Measurements from ENCODE around the gene ETV3L. TPM values are rescaled to one million over a fixed set of nuclear protein-coding genes. Genes with fewer than 3 reads are reported as not detected.

ETV3L gene
- under 0.01 TPM for total RNA-seq

DNA sequence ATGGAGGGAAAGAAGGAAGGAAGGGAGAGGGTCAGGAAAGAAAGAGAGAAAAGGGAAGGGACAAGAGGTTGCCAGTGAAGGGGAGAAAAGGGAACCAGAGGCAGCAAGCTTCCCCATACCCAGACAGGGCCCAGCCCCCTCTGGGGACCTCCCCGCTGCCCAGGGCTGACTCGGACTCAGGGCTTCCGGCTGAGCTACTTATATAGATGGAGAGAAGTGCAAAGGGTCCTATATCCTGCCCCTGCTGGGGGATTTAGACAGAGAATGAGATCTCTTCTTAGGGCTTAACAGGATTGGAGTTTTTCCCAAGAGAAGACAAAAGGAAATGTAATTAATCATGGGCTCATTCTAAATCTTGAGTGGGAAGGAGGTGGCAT, at the start of gene ETV3L:
TSS of gene ETV3L (minus strand) at position 176 of the 377 bp plus-strand sequence. CDS start 285 bp downstream, outside the sequence.
- FAIRE-seq: no peak
- DNase-seq (ENCODE audit: low spot score in 2 of 2): no peak

GRCh38 chr1:157147906-157148700, 48.5 kb upstream of the ETV3L start:
- DNase-seq (ENCODE audit: low spot score in 2 of 2) (no peak), FAIRE-seq (no peak)

GRCh38 chr1:157147037-157147436, 47.4 kb upstream of the ETV3L start:
- FAIRE-seq: no peak
- no peak for DNase-seq (ENCODE audit: low spot score in 2 of 2)

DNA sequence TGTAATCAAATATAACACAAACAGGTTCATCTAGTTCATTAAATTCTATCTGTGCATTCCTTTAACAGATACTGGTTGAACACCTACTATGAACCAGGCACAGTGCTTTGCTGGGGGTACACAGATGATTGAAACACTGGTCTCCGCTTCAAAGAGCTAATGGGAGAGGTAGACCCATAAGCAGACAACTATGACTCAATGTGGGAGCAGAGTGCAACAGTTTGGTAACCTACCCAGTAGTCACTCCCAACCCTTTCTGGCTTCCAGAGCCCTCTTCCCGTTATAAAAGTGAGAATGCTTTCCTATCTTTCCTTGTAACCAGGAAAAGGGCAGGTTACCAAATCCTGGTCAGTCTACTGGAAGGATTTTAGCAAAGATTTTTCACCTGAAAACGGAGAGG, 46.6 kb upstream of the ETV3L start:
- FAIRE-seq: no peak
- no peak for DNase-seq (ENCODE audit: low spot score in 2 of 2)

DNA sequence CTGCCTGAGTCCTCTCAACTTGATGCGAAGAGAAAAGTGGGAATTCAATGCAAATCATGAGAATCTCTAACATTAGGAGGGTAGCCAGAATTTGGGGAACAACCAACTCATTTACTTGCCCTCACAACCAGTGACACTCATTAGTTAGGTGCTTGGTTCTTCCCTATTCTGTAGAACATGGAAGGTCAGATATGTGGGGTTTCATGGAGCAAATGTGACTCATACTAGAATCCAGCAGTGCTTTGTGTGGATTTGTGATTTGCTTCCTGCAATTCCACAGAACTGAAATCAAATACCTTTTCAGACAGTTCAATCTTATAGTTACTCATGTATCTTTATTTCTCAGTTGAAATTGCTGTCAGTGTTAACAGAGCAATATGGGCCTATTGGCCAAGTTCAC, 45.5 kb upstream of the ETV3L start:
- FAIRE-seq: no peak

GRCh38 chr1:157144509-157144908, 44.9 kb upstream of the ETV3L start:
- DNase-seq (ENCODE audit: low spot score in 2 of 2) (no peak), FAIRE-seq (no peak)

More for the DNA sequence above, 45.5 kb upstream of the ETV3L start:
- no peak for DNase-seq (ENCODE audit: low spot score in 2 of 2)

DNA sequence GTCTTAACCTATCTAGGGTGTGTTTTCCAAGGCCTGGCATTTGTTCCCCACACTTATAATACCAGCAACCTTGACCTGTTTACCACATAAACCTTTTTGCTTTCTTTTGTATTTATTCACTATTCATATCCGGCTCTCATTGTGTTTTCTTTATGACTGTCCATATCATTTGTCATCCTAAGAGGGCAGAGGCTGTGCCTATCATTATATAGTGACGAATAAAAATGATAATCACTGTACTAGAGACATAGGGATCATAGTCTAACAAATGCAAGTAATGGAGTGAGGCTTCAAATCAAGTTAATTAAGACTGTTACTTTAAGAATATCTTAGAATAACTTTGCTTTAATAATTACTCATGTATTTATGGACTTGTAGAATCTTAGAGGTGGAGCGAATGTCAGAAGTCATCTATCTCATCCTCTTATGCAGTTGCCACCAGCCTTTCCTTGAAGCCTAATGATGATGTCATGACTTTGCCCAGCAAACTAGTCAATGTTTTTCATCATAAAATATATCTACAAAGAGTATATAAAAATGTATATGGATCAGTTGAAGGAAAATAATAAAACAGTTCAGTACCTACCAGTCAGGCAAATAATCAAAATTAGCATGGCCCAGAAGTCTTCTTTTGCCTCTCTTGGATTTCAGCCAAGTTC, 43.3 kb upstream of the ETV3L start:
- DNase-seq (ENCODE audit: low spot score in 2 of 2) (no peak), FAIRE-seq (no peak)

DNA sequence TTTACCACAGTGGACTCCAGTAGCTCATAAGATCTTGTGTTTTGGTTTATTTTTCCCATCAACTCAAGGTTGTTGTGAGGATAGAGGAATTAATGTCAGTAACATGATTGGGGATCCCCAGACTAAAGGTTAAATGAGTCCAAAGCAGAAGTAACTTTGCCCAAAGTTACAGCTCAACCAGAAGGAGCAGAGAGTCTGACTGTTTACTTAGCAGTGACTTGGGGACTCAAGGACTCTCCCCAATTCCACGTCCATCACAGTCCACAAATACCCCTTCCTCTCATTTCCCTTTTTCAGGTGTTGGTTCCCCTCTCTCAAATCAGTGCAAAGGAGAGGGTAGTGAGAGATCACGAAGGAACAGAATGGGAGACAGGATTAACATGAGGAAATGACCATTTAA, 42.6 kb upstream of the ETV3L start:
- DNase-seq (ENCODE audit: low spot score in 2 of 2) (no peak), FAIRE-seq (no peak)

DNA sequence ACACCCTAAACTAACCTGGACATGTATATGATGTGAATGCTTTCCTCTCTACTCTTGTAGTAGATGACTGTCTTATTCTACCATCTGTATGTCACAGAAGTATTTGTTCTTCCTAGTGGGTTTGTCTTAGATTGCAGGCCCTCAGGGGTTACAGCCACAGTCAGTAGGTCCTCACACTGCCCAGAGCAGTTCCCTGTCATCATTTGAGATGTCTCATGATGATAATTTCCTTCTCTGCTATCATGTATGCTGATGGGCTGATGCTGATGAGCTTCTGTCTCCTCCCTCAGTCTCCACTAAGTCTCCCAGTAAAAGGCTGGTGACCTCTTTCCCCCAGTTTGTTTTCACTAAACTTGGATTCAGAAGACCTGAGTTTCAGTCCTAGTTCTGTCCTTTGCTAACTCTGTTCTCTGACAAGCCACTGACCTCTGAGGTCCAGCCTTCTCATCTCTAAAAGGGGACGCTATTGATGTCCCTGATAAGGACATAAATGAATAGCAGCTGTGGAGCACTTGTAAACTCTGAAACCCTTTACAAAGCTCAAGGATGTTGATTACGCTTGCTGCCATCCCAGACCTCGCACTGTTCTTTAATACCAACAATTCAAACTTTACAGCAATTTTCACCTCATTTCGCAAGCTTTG, 41.7 kb upstream of the ETV3L start:
- DNase-seq (ENCODE audit: low spot score in 2 of 2): no peak
- FAIRE-seq: no peak

DNA sequence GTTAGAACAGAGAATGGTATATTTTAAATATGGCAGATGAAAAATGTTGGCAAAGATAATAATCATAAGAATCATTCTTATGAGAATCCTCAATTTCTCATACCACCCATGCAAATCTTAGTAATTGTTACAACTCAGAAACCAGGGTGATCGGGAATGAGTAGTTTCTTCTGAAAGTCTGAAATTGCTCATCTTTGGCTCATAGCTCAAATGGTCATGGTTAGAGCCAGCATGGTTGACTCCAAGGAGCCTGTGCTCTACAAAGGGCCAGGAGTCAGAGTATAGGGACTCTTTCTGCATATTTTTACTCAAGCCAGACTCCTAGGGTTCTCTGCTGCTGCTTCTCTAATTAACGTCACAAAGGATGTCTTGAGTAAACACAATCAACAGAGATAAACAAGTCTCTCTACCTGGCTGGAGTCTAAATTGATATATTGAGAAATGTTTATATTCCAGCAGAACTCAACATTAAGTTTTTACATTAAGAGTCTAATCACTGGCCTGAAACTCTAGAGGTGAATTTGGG, 40.5 kb upstream of the ETV3L start:
- no peak for DNase-seq (ENCODE audit: low spot score in 2 of 2)
- FAIRE-seq: no peak

- DNase-seq (ENCODE audit: low spot score in 2 of 2) (no peak), FAIRE-seq (no peak)
These were observed 39.6 kb upstream of the ETV3L start for GRCh38 chr1:157139052-157139715.

GRCh38 chr1:157138220-157139051, 38.8 kb upstream of the ETV3L start, which contains the start of gene ETV3:
ETV3 (minus strand) TSS chr1:157138395; CDS start chr1:157136352, 2,043 bp downstream.
- DNase-seq (ENCODE audit: low spot score in 2 of 2): peak; percentile 92 to 93
- no peak for FAIRE-seq

DNA sequence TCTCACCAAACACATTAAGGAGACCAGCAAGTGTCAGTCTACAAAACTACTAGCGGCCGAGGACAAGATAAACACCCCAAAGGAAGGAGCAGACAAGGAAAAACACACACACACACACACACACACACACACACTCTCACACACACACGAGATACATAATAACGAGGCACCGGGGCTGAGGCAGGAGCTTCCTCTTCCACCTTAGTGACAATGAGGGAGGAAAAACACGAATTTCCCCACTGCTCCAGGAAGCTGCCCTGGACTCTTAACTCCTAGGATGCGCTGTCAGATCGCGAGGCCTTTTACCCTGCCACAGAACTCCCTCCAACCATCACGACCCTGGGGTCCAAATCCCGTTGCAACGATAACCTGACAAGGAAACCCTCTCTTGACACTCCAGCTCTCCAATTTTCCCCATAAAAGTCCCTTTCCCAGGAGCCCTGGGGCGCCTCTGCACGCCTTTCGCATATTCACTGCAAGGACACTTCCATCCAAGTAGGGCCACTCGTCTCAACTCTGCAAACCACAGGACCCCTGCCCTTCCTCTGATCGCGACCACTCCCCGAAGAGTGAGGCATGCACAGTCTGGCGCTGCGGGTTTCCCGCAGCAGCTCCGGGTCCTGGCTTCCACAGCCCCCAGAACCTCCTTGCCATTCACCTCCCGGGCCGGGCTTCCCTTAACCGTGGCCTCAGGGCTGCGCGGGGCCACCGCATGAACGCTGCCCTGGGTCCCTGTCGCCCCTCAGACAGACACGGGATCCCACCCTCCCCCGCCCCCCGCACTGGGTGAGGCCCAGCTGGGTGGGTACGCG, 38.0 kb upstream of the ETV3L start:
- no peak for FAIRE-seq

DNA sequence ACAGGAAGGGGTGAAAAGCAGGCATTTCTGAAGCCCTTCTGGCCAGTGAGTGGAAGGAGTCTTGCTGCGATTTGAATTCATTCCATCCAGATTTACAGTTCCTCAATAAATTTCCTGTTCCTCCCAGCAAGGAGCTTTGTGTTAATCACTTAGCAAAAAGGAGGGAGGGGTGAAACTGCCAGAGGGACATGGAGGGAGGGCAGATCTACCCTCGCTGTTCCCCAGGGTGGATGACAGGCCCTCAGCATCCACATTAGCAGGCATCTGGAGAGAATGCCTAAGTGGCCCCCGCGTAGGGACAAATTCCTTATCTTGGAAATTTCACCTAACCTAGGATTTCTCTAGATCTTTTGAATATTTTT, 37.4 kb upstream of the ETV3L start:
- no peak for DNase-seq (ENCODE audit: low spot score in 2 of 2)
- FAIRE-seq: no peak

More for the DNA sequence above, 38.0 kb upstream of the ETV3L start:
- DNase-seq (ENCODE audit: low spot score in 2 of 2): peak in 1 of 2 donors; percentile 24

- FAIRE-seq (no peak), DNase-seq (ENCODE audit: low spot score in 2 of 2) (no peak)
These were observed 36.5 kb upstream of the ETV3L start for GRCh38 chr1:157136133-157136532.

DNA sequence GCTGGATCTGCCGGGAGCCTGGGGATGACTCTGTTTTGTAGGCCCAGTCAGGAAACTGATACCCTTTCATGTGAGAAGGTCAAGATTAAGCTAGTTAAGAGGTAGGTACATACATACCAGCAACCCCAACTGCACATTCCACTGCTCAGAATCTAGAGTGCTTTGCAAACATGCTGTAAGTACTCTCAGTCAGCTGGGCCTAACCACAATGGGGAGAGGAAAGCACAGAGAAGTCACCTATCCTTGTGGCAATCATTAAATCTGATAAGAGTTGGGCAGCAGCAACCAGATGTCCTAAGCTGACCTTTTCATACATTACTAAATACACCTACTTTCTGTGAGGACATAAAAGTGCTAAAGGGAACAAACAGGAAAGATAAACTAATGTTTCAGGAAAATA, 36.0 kb upstream of the ETV3L start:
- FAIRE-seq (no peak), DNase-seq (ENCODE audit: low spot score in 2 of 2) (no peak)

DNA sequence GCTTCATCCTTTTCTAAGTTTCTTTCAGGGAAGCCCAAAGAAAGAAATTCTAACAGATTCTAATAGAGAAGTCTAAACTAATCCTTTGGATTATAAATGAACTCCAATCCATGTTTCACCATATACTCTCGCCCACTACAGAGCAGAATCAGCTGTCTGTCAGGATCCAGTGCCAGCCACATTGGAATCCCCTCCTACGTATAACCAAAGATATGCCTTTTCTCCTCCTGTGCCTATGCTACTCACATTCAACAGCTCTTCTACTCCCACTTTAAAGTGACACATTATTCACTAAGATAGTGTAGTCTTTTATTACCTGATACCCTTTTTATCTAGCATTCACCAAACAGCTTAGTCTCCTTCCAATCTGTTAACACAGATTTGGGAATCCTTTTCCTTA, 35.5 kb upstream of the ETV3L start:
- FAIRE-seq: no peak
- no peak for DNase-seq (ENCODE audit: low spot score in 2 of 2)

- FAIRE-seq: no peak
- no peak for DNase-seq (ENCODE audit: low spot score in 2 of 2)
These were observed 34.8 kb upstream of the ETV3L start for GRCh38 chr1:157134442-157134841.

DNA sequence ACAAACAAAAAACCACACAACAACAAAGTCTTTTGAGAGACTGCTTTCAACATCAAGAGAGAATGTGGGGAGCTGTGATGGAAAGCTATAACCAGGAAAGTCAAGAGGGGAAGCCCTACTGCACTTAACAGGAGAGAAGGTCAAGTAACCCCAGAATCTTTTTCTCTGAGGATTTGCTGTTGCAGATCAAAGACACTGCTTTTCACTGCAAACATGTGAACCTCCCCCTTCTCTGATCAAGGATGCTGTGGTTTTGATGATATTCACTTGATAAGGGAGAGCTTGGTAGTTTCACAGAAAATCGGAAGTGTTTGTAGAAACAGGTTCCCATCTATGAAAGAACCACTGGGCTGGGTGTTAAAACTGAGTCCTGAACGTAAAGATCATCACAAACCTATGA, 33.8 kb upstream of the ETV3L start:
- FAIRE-seq: no peak

More for the DNA sequence above, 33.8 kb upstream of the ETV3L start:
- no peak for DNase-seq (ENCODE audit: low spot score in 2 of 2)
